Right lobe of liver (tissue), 6 donors: ENCODE results near the gene ARAF. TPM values are rescaled to one million over a fixed set of nuclear protein-coding genes. Genes with fewer than 3 reads are reported as not detected.

ENCODE experiments used
- ATAC-seq, 4 donors: fragments of 200-7000 bp; cut with Tn5 transposase; one replicate each; pipeline ENCODE4 v1.9.1; 2020; ENCODE audit warnings: mild to moderate bottlenecking in 4 of 4, moderate library complexity in 4 of 4
- DNase-seq, 3 donors: peaks; one replicate each; pipeline ENCODE4 v3.0.0-alpha.2; 2020
- H3K27ac ChIP-seq, 3 donors: fragments of 200-600 bp; one replicate each; pipeline ENCODE4 v1.8.0; 2022
- H3K27me3 ChIP-seq, 2 donors: fragments of 200-600 bp; one replicate each; pipeline ENCODE4 v1.8.0; 2022
- H3K36me3 ChIP-seq, 4 donors: fragments of 200-600 bp; sonication (generic) in 1 of 4; one replicate each; pipeline versions ENCODE4 v1.5.1 to v1.8.0; 2017 to 2022; ENCODE audit warnings: control low read depth in 1 of 4
- H3K4me1 ChIP-seq, 4 donors: fragments of 200-600 bp; sonication (generic) in 1 of 4; one replicate each; pipeline versions ENCODE4 v1.5.1 to v1.8.0; 2017 to 2022; ENCODE audit warnings: control low read depth in 1 of 4
- H3K4me3 ChIP-seq, 3 donors: fragments of 200-600 bp; one replicate each; pipeline ENCODE4 v1.8.0; 2022
- H3K9me3 ChIP-seq, 4 donors: fragments of 200-600 bp; sonication (generic) in 1 of 4; one replicate each; pipeline versions ENCODE4 v1.5.1 to v1.8.0; 2017 to 2022; ENCODE audit warnings: control low read depth in 1 of 4
- CTCF ChIP-seq, 4 donors: fragments of 200-600 bp in 3 of 4; fragments of 450-650 bp in 1 of 4; IDR thresholded peaks; one replicate each; pipeline versions ENCODE4 v1.5.1 to v1.8.0; 2016 to 2022; ENCODE audit warnings: antibody characterized with exemption in 4 of 4, mild to moderate bottlenecking in 2 of 4
- POLR2A ChIP-seq: fragments of 450-650 bp; IDR thresholded peaks from one replicate; pipeline ENCODE4 v1.6.1; 2017; ENCODE audit warnings: antibody characterized with exemption, mild to moderate bottlenecking
- WGBS: methylation state at CpG from one replicate; pipeline ENCODE4 v1.1.6; 2018; ENCODE audit warnings: low coverage, low lambda C conversion rate; ENCODE audit not compliant: insufficient coverage; ENCODE audit errors: missing lambda C conversion rate; 5-methylcytosine and 5-hydroxymethylcytosine counted together
- intact Hi-C, 2 donors: fragments of 100-400 bp; cut with DNase I; formaldehyde crosslinking; loops; one replicate each; pipeline versions ENCODE4 v1.11.2 to v1.14.1; 2022
- total RNA-seq, 6 experiments: library from RNA; depleted of rRNA in 2 of 6; stranded (reverse); fragments of >200 nt in 2 of 6; fragmentation: NEBNext Ultra II Directional in 3 of 6; extraction: Animal tissue kit (Norgen Biotek cat#: 25700) in 3 of 6; gene quantifications; one replicate each; pipeline versions ENCODE4 v1.1.0 to v1.2.4, GENCODE V29; 2016 to 2023
- donor health status: DM: no; HTN: yes; CAD: no.
- donor health status: DM: no; HTN: no; CAD: no.
- donor health status: DM: no; HTN: no; CAD: no.
- donor health status: DM: no; HTN: yes; CAD: no.
- donor health status: DM: no; HTN: yes; CAD: no.

The ARAF gene
- total RNA-seq, 6 experiments from 2014 or later = 31.5 to 86.0 (median 54.9) TPM

DNA sequence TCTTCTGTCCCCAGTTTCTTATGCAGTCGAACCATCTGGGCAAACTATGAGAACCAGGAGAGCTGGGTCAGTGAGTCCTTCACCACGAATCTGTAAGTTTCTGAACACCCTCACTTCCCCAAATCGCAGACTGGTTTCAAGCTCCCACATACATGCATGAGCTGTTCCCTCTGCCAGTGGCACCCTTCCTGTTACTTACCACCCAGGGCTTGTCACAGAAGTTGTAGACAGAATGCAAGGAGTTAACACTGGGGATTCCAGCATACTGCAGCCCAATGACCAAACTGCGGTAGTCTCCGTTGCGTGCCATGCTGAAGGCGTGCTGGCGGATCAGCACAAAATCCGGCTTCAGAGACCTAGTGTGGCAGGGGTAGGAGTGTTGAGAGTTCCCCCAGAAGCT, 44.0 kb downstream of the ARAF start:
- H3K9me3 ChIP-seq = no peaks in the 10 kb centered on the region
- WGBS = 52% methylated on average over 5 of the region's 9 CpGs

GRCh38 chrX:47607091-47607490, 46.1 kb downstream of the ARAF start:
- Histone ChIP-seq H3K4me1 (no peaks in the 10 kb centered on the region), H3K36me3 (no peaks in the 10 kb centered on the region), H3K4me3 (no peak overlapping the region), H3K9me3 (no peaks in the 10 kb centered on the region), H3K27me3 (no peaks in the 10 kb centered on the region), H3K27ac (no peak overlapping the region)
- ATAC-seq (no peak), DNase-seq (no peak)
- intact Hi-C loops = no loop called here
- no peak for TF ChIP-seq POLR2A
- TF ChIP-seq CTCF (IDR thresholded peaks at IDR 0.05) = no peak

More for the DNA sequence above, 44.0 kb downstream of the ARAF start:
- DNase-seq = no peak
- Histone ChIP-seq H3K4me3 (no peak overlapping the region), H3K36me3 (no peaks in the 10 kb centered on the region), H3K27ac (no peak overlapping the region), H3K27me3 (no peaks in the 10 kb centered on the region), H3K4me1 (no peaks in the 10 kb centered on the region)
- ATAC-seq = no peak
- intact Hi-C loops = no loop called here
- no peak for TF ChIP-seq POLR2A
- no peak for TF ChIP-seq CTCF (IDR thresholded peaks at IDR 0.05)

DNA sequence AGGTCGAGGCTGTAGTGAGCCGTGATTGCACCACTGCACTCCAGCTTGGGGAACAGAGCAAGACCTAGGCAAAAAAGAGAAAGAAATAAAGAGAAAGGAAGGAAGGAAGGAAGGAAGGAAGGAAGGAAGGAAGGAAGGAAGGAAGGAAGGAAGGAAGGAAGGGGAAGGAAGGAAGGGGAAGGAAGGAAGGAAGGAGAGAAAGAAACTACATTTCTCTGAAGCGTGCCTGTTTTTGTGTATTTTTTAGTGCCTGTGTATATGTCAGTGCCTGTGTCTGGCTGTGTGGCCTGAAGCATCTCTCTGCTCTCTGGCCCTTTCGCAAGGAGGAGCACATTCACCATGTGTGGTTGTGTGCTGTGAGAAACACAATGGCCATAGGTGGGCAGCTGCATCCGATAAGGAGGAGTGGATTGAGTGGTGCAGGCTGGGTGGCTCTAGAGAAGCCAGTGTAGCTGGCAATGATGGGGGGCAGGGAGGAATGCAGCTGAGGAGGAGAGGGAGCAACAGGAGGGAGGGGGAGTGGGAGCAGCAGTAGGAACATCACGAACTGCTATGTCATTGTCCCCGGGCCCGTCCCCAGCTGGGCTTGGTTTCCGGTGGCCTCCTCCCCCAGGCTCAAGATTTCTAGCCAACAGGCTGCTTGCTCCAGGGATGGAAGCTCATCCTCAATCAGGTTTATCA, 47.3 kb downstream of the ARAF start:
- TF ChIP-seq CTCF (IDR thresholded peaks at IDR 0.05) = no peak
- TF ChIP-seq POLR2A = no peak
- Histone ChIP-seq H3K4me3 (no peak overlapping the region), H3K4me1 (no peaks in the 10 kb centered on the region), H3K27ac (no peak overlapping the region), H3K27me3 (no peaks in the 10 kb centered on the region), H3K9me3 (no peaks in the 10 kb centered on the region), H3K36me3 (no peaks in the 10 kb centered on the region)
- ATAC-seq (no peak), DNase-seq (no peak)
- 63% methylated on average over 6 of the region's 9 CpGs for WGBS
- intact Hi-C loops = no loop called here

DNA sequence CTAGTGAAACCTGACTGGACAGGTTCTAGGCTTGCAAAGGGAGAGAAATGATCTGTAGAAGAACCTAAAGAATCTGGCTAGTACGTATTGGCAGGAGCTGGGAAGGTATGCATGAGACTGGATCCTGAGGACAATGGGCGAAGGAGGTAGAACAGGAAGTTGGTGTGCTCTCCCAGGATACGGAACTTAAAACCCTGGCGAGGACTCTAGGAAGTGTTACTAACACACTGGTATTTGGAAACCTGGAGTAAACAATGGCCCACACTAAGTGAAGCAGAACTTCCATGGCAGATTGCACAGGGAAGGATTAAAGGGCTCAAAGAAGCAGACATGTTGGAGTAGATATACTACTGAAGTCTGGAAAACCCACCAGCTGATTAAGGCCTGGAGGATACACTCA, 49.5 kb downstream of the ARAF start:
- TF ChIP-seq POLR2A (no peak), CTCF (IDR thresholded peaks at IDR 0.05) (no peak)
- ATAC-seq (no peak), DNase-seq (no peak)
- no peak overlapping the region for H3K27ac ChIP-seq
- intact Hi-C loops = no loop called here
- H3K4me1 ChIP-seq = no peaks in the 10 kb centered on the region
- no peaks in the 10 kb centered on the region for H3K27me3 ChIP-seq
- no peak overlapping the region for H3K4me3 ChIP-seq
- no peaks in the 10 kb centered on the region for H3K9me3 ChIP-seq
- H3K36me3 ChIP-seq = no peaks in the 10 kb centered on the region
- WGBS = 64% methylated on average over 4 of the region's 4 CpGs

- WGBS = 71% methylated on average over 2 of the region's 2 CpGs
- H3K4me3 ChIP-seq = no peak overlapping the region
- H3K4me1 ChIP-seq = no peaks in the 10 kb centered on the region
- ATAC-seq (no peak), DNase-seq (no peak)
- H3K9me3 ChIP-seq = no peaks in the 10 kb centered on the region
- no peak overlapping the region for H3K27ac ChIP-seq
- intact Hi-C loops = no loop called here
- H3K27me3 ChIP-seq = no peaks in the 10 kb centered on the region
- TF ChIP-seq CTCF (IDR thresholded peaks at IDR 0.05) = no peak
- no peak for TF ChIP-seq POLR2A
- no peaks in the 10 kb centered on the region for H3K36me3 ChIP-seq
These were observed 50.5 kb downstream of the ARAF start for GRCh38 chrX:47611489-47611888.
